ENCODE data around the gene CLRN3.

- no peak for TF ChIP-seq CTCF (IDR thresholded peaks at IDR 0.05; ENCODE audit: poor library complexity, severe bottlenecking)
- TF ChIP-seq TAF1 (IDR thresholded peaks at IDR 0.05; ENCODE audit: low read depth), result no peak
- no peak for TF ChIP-seq POLR2AphosphoS5 (IDR thresholded peaks at IDR 0.05)
- TF ChIP-seq RAD21 (conservative IDR thresholded peaks at IDR 0.05), result no peak
- no peak for TF ChIP-seq REST (IDR thresholded peaks at IDR 0.05; ENCODE audit: borderline replicate concordance)
- TF ChIP-seq EZH2 (IDR thresholded peaks at IDR 0.05; ENCODE audit: borderline replicate concordance, insufficient read depth, low read length, poor library complexity, severe bottlenecking), result no peak
- no peak for TF ChIP-seq EP300 (conservative IDR thresholded peaks at IDR 0.05; ENCODE audit: poor library complexity, severe bottlenecking)
- TF ChIP-seq MXI1 (conservative IDR thresholded peaks at IDR 0.05; ENCODE audit: poor library complexity, severe bottlenecking), result no peak
- no peak for TF ChIP-seq SMC3 (conservative IDR thresholded peaks at IDR 0.05; ENCODE audit: poor library complexity)
Measured at GRCh38 chr10:127860592-127860991, 32.1 kb downstream of the CLRN3 start.
